Erythroblast (primary cell): ENCODE results near the gene CFAP70.

Source experiments
- GATA1 ChIP-seq: IDR thresholded peaks from 2 replicates; pipeline ENCODE4 v1.6.1; 2011; ENCODE audit warnings: low read depth, mild to moderate bottlenecking, control low read depth, low read length, moderate library complexity
- POLR2A ChIP-seq: IDR thresholded peaks from 2 replicates; pipeline ENCODE4 v1.6.1; 2011; ENCODE audit warnings: mild to moderate bottlenecking, low read length

- TF ChIP-seq POLR2A (no peak), GATA1 (no peak)
Measured at GRCh38 chr10:73246322-73246645, 112.4 kb downstream of the CFAP70 start.
